GM06990 (cell line): ENCODE measurements around the gene LARP1B.
A peak's percentile ranks its signal among the peaks of the same experiment; 100 is the strongest.
"Not testable (repeated sequence)": the region's sequence is repeated elsewhere in the genome, so short reads cannot be mapped to it uniquely, and the experiment has no call there.

ENCODE experiments used
- DNase-seq: peaks from one replicate; pipeline ENCODE4 v3.0.0-alpha.2; 2011; ENCODE audit not compliant: insufficient read length; ENCODE audit errors: extremely low read depth
- H3K27me3 ChIP-seq: replicated peaks from 2 replicates; pipeline ENCODE4 v1.6.0; 2011; ENCODE audit warnings: low read length; ENCODE audit not compliant: control insufficient read depth, insufficient read depth
- H3K36me3 ChIP-seq: 2 replicates; pipeline ENCODE4 v1.5.1; 2011; ENCODE audit warnings: low read length; ENCODE audit not compliant: control insufficient read depth, insufficient read depth
- H3K4me3 ChIP-seq: replicated peaks from 2 replicates; pipeline ENCODE4 v1.5.1; 2011; ENCODE audit warnings: low read depth, mild to moderate bottlenecking, control low read depth, low read length
- CTCF ChIP-seq: IDR thresholded peaks from 2 replicates; pipeline ENCODE4 v1.5.1; 2011; ENCODE audit warnings: low read length, control low read depth, mild to moderate bottlenecking, inconsistent platforms; ENCODE audit not compliant: insufficient read depth, poor library complexity, severe bottlenecking

LARP1B gene

DNA sequence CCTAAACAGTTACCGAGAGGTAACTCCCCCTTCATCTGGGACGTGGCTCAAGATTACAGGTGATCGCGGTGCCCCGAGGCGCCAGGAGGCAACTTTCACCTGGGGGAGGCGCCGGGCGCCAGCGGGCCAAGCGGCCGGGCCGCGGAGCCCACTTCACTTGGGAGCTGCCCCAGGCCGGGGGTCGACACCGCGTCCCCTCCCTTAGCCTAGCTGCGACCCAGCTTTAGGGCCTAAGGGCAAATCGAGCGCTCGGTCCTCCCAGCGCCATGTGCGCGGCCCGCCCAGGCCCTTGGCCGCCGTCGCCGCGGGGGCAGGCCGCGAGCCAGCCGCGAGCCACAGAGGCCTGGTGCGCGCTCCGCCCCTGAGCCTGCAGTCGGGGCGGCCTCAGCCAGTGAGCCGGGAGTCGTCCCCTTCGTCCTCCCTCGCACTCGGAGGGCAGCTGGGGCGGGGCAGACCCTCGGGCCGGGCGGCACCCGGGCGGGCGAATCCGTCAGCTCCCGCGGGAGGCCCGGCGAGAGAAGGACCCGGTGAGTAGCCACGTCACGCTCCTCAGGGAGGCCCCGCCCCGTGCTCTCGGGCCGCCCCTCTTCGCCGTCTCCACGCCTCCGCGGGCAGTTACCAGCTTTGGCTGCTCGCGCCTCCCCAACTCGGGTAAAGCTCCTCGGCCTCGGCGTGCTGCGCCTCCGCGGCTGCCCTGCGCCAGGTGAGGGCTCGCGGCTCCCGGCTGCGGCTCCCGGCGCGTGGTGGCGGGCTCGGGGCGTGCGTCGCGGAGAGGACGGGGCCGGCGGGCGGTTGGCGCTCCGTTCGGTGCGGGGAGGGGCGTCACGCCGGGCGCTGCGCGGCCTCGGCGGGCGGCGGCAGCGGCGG, at the start of gene LARP1B:
TSS of gene LARP1B (plus strand) at position 614 of the 867 bp plus-strand sequence. CDS start 13,640 bp downstream, outside the sequence.
- Histone ChIP-seq H3K27me3 (no peaks in the 10 kb centered on the region), H3K4me3 (peak within 1 kb of the TSS; percentile 67), H3K36me3 (no peaks in the 10 kb centered on the region)
- DNase-seq: peak; percentile 98
- TF ChIP-seq CTCF: no peak

DNA sequence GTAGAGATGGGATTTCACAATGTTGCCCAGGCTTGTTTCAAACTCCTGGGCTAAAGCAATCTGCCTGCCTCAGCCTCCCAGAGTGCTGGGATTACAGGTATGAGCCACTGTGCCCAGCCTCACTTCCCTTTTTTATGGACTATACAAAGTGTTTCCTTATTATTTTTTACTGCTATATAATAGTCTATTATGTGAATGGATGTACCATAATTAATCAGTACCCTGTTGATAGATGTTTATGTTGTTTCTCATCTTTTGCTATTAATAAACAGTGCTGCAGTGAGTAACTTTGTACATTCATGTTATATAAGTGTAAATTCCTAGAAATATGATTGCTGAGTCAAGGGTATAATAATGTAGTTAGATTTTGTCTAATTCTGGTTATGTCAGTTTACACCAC, 35.8 kb upstream of the LARP1B start:
- no peak for TF ChIP-seq CTCF
- no peak for DNase-seq
- Histone ChIP-seq H3K36me3 (peaks cover 3% of the 10 kb centered on the region; the same call in 1 of the 2 replicates), H3K27me3 (no peaks in the 10 kb centered on the region), H3K4me3 (no peak overlapping the region)

DNA sequence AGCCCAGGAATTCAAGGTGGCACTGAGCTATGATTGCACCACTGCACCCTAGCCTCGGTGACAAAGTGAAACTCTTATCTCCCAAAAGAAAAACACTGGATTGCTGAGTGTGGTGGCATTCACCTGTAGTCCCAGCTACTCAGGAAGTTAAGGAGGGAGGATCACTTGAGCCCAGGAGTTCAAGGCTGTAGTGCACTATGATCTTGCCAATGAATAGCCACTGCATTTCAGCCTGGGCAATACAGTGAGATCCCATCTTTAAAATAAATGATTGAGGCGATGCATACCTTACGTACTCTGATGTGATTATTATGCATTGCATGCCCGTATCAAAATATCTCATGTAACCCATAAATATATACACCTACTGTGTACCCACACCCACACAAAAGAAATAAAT, 31.2 kb upstream of the LARP1B start:
- peaks cover 2% of the 10 kb centered on the region; the same call in 1 of the 2 replicates for H3K36me3 ChIP-seq
- TF ChIP-seq CTCF: no peak
- DNase-seq: no peak
- no peaks in the 10 kb centered on the region for H3K27me3 ChIP-seq
- no peak overlapping the region for H3K4me3 ChIP-seq

- Histone ChIP-seq H3K27me3 (no peaks in the 10 kb centered on the region), H3K36me3 (peaks cover 2% of the 10 kb centered on the region; the same call in 1 of the 2 replicates), H3K4me3 (no peak overlapping the region)
- no peak for DNase-seq
- no peak for TF ChIP-seq CTCF
These were observed 29.2 kb upstream of the LARP1B start for GRCh38 chr4:128031756-128032384.

DNA sequence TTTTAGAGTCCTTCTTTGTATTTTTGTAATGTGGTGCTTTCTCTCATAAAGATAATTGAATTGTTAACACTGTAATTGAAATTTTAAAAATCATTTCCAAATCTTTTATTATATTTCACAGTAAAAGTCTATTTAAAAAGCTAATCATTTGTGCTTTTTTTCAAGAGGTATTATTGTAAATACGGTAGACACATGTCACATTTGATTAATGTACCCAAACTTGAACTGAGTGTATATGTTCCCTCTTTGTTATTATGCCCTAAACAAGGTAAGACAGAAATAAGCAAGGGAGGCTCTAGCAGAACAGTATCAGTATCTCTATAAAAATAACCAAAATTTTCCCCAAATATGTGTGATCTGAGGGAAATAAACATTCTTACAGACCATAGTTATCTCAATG, 21.5 kb upstream of the LARP1B start:
- no peak for TF ChIP-seq CTCF
- no peak for DNase-seq
- Histone ChIP-seq H3K27me3 (no peaks in the 10 kb centered on the region), H3K4me3 (no peak overlapping the region), H3K36me3 (no peaks in the 10 kb centered on the region)

DNA sequence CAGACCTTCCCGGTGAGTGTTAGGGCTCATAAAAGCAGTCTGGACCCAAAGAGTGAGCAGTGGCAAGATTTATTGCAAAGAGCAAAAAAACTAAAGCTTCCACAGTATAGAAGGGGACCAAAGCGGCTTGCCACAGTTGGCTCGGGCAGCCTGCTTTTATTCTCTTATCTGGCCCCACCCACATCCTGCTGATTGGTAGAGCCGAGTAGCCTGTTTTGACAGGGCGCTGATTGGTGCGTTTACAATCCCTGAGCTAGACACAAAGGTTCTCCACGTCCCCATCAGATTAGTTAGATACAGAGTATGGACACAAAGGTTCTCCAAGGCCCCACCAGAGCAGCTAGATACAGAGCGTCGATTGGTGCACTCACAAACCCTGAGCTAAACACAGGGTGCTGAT, 14.1 kb upstream of the LARP1B start:
- H3K27me3 ChIP-seq, H3K36me3 ChIP-seq, DNase-seq, H3K4me3 ChIP-seq: not testable (repeated sequence)

DNA sequence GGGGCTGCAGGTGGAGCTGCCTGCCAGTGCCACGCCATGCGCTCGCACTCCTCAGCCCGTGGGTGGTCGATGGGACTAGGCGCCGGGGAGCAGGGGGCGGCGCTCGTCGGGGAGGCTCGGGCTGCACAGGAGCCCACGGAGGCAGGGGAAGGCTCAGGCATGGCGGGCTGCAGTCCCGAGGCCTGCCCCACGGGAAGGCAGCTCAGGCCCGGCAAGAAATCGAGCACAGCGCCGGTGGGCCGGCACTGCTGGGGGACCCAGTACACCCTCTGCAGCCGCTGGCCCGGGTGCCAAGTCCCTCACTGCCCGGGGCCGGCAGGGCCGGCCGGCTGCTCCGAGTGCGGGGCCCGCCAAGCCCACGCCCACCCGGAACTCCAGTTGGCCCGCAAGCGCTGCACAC, 13.6 kb upstream of the LARP1B start:
- H3K4me3 ChIP-seq, H3K27me3 ChIP-seq, H3K36me3 ChIP-seq, DNase-seq: not testable (repeated sequence)

- not testable (repeated sequence) for H3K36me3 ChIP-seq, H3K27me3 ChIP-seq, H3K4me3 ChIP-seq, DNase-seq
These were observed 9.9 kb upstream of the LARP1B start for GRCh38 chr4:128051229-128051628.

DNA sequence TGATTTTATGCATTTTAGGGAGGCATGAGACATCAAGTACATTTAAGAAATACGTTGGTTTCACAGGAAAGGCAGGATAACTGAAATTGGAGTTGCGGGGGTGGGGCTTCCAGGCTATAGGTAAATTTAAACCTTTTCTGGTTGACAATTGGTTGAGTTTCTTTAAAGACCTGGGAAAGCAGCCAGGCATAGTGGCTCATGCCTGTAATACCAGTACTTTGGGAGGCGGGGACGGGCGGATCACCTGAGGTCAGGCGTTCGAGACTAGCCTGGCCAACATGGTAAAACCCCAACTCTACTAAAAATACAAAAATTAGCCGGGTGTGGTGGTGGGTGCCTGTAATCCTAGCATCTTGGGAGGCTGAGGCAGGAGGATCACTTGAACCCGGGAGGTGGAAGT, 6.2 kb upstream of the LARP1B start:
- not testable (repeated sequence) for H3K36me3 ChIP-seq, DNase-seq, H3K4me3 ChIP-seq, H3K27me3 ChIP-seq
